ENCODE results near the gene COX7A2L. TPM values are rescaled to one million over a fixed set of nuclear protein-coding genes. Genes with fewer than 3 reads are reported as not detected.
A peak's percentile ranks its signal among the peaks of the same experiment; 100 is the strongest.
"Not testable (repeated sequence)": the region's sequence is repeated elsewhere in the genome, so short reads cannot be mapped to it uniquely, and the experiment has no call there.

COX7A2L gene, protein sequence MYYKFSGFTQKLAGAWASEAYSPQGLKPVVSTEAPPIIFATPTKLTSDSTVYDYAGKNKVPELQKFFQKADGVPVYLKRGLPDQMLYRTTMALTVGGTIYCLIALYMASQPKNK
- total RNA-seq, result 184 TPM

- DNase-seq, result peak; percentile 99
Measured at GRCh38 chr2:42360890-42361727, at the start of gene COX7A2L. COX7A2L (minus strand) TSS chr2:42361217; CDS start chr2:42361161, 56 bp downstream.

DNA sequence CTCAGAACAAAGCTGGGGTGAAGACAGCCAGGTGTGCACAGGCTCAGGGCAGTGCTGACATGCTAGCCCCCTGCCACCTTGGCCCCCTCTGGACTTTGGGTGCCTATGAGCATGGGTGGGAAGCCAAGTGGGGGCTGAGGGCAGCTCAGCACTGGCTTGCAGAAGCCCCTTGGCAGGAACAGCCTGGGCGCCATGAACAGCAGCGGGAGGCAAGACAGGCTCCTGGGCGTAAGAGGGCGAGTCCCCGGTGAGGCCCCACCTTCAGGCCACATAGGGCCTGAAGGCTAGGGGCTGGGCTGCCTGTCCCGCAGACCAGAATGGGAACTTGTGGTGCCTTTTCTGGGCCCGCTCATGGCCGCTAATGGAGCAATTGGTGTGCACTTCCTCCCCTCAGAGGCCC lies 47.0 kb upstream of the COX7A2L start:
- no peak for DNase-seq

DNA sequence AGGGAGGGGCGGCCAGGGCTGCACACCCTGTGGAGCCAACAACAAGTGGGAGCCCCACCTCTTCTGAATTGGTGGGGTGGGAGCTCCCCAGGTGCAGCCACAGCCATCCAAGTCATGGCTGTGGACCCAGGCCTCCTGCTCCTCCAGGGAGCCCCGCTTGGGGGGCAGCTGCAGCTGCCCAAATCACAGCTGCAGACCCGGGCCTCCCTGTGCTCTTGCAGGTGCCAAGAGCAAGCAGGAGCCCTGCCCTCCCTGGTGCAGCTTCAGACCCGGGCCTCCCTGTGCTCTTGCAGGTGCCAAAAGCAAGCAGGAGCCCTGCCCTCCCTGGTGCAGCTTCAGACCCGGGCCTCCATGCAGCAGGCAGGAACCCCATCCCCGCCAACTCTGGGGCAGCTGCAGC lies 46.5 kb upstream of the COX7A2L start:
- no peak for DNase-seq

DNA sequence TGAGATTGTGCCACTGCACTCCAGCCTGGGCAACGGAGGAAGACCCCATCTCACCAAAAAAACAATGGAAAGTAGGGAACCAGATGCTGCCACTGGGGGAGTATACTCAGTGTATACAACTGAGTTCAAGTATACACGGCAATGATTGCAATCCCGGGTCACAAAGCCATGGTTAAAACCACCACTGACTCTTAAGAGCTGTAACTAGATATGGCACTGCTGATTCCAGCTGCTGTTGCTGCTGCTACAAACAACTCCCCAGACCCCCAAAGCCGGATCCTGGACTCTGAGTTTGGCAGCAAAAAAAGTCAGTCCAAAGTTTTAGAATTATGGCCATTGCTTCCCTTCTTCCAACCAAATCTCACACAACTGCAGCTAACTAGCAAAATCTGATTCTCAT lies 43.7 kb upstream of the COX7A2L start:
- DNase-seq, result peak; percentile 42

GRCh38 chr2:42401773-42402172 lies 40.8 kb upstream of the COX7A2L start:
- no peak for DNase-seq

- not testable (repeated sequence) for DNase-seq
Measured at GRCh38 chr2:42398052-42398451, 37.0 kb upstream of the COX7A2L start.

DNA sequence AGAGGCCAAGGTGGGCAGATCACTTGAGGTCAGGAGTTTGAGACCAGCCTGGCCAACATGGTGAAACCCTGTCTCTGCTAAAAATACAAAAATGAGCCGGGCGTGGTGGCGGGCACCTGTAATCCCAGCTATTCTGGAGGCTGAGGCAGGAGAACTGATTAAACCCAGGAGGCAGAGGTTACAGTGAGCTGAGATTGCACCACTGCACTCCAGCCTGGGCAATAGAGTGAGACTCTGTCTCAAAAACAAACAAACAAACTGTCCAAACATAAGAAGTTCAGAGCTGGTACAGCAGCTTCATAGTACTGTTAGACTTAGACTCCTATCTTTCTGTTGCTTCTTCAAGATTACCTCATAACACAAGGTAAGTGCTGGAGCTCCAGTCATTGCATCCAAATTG lies 32.3 kb upstream of the COX7A2L start:
- not testable (repeated sequence) for DNase-seq

DNA sequence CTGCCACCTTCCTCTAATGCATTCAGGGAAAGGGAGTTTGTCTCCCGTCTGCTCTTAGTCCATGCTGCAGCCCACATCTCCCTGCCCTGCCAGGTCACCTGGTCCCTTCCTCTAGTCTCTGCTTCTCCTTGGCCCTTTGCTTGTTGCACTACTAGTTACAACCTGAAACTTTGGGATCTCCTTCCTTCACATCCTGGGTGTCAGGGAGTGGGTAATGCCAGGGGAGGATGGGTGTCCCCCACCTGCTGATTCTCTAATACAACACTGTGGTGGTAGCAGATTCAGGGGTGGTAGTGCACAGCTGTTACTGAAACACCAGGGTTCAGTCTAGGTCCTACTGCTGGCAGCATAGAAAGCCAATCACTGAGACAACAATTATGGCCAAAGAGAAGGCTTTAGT lies 31.2 kb upstream of the COX7A2L start:
- DNase-seq, result no peak

GRCh38 chr2:42390401-42390969 lies 29.5 kb upstream of the COX7A2L start:
- no peak for DNase-seq

GRCh38 chr2:42386682-42387081 lies 25.7 kb upstream of the COX7A2L start:
- DNase-seq, result no peak

DNA sequence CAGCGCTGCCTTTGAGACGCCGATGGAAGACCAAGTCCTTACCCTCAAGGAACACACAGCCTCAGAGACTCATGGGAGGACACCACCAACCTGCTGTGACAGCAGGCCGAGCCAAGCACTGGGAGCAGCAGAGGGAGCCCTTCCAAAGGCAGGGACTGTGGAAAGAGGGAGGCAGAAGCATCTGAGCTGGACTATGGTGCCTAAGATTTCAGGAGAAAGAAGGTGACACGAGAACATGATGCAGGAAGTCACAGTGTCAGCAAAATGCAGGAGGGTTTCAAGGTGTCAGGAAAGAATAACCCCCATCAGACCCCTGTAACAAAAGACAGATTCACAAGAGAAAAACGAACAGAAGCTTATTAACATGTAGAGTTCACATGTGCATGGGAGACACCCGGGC lies 24.2 kb upstream of the COX7A2L start:
- peak; percentile 24 for DNase-seq

DNA sequence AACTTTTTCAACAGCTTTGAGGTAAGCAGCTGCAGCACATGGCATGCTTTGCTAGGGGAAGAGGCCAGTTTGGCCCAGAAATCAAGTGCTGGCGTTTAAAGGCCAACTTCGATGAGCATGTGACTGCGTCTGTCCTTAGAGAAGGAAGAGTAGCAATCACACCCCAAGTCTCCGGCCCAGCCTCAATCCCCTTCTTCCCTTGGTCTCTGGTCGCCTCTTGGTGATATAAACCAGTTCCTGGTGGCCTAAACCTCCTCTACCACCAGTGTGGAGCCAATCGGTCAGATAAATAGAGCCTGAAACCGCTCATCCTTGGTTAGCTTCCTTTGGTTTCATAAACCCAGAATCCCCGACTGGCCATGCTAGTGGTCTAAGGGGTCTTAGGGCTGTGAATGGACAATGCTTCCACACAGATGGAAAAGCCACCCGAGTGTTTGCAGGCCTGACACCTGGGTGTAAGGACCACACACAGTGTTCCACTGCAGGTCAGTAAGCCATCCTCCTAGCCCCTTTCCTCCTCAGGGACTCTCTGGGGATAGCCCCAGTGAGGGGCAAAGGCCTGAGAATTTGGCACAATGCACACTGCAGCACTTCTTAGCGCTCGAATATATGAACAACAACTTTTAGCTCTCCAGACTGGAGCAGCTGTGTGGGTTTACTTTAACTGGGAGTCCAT lies 23.0 kb upstream of the COX7A2L start:
- DNase-seq, result no peak

DNA sequence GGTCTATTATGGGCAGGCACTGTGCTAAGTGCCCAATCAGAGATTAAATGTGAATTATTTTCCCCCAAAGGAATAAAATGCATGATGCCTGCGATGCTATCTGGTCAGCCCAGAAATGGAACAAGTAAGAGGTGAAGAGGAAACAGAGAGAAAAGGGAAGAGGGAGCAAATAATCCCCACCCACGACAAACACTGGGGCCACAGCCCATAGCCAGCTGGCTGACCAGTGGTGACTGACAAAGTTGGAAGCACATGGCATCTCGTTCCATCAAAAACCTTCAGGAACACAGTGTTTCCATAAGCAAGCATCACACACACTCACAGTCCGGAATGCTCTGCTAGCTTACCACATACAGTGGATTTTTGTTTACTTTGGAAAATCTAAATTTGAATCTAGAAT lies 21.1 kb upstream of the COX7A2L start:
- no peak for DNase-seq

- DNase-seq, result not testable (repeated sequence)
Measured at GRCh38 chr2:42380026-42380425, 19.0 kb upstream of the COX7A2L start.

DNA sequence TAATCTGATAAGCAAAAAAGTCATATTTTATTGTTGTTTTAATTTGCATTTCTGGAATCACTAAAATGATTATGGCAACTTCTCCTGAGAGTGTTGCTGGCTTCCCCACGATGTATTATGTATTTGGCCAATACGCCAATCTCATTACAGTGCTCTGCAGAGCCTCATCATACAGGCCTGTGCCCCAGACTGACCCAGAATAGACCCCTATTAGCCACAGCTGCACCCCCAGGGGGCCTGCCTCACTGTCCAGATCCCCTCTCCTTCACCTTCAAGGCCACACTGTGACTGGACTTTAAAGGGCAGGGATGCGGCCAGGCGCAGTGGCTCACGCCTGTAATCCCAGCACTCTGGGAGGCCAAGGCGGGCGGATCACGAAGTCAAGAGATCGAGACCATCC lies 17.4 kb upstream of the COX7A2L start:
- no peak for DNase-seq

DNA sequence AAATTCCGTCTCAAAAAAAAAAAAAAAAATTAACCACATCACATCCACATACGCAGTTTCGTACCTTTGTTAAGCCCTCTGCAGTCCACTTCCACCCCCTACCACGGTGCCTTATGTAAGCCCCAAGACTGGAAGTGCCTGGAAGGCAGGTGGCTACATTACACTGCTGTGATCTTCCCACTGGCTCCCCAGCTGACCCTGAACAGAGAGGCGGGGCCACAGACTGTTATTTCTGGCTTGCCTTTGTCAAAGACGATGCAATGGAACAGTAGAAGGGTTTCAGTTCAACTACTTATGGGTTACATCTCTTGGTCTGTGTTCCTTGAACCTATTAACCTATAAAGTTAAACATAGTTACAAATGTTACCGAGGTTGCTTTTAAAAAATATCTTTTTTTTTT lies 15.7 kb upstream of the COX7A2L start:
- no peak for DNase-seq

DNA sequence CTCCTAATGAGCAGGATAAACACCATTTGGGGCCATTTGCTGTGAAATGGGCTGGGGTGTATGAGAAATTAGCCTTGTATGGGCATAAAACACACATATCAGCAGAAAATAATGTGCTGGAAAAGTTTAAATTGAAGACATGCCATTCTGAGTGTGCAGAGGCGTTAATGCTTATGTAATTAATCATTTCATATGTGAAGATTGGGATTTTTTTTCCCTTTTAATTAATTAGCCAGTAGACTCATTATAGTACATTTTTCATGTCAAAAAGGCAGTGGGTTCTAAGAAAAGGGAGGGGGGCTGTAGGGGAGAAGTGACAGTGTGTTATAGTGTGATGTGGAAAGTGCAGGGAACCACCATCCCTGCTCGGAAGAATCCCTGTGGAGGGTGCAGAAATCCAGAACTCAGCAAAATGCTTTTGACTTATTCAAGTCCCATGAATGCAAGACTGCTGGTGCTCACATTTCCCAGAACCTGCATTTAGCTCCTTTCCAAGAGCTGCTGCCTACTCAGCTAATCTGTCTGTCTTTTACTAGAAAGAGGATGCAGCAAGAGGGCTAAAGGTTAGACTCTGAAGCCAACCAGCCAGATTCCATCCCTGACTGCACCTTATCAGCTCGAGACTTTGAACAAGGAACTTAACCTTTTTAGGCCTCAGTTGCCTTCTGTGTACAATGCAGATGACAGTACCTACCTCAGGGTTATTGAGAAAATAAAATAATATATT lies 11.6 kb upstream of the COX7A2L start:
- no peak for DNase-seq

DNA sequence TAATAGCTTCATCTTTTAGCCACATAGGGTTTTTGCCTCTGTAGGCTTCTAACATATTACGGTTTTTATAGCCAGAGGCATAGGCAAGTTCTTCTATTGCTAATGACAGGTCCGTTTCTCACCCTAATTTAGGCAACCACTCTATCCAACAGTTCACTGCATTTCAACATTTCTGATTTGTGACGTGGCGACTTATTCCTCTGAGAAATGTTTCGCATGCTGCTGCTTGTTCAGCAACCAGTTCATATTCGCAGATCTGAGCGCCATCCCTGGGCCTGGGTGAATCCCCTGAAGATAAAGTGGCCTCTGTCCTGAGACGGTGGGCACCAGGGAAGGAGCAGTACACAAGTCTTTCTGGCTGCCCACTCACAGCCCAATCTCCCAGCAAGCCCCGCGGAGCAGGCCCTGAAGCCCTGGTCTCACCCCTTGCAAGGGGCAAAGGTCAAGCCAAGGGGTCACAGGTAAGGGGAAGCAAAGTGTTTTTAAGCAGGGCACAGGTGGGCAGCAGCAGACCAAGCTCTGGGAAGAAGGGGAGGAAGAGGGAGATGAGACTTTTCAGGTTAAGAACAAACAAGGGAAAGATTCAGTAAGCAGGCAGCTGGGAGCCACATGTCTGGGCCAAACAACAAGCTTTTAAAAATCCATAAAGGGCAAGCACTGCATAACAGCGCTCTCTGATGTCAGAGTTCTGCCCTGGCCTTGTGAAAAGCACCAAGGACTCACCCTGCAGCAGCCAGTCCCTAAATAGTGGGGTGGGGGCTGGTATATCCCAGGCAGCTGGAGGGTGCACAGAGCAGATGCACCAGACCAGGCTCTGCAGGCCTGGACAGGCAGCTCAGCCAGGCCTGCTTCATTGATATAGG lies 10.8 kb upstream of the COX7A2L start:
- no peak for DNase-seq

DNA sequence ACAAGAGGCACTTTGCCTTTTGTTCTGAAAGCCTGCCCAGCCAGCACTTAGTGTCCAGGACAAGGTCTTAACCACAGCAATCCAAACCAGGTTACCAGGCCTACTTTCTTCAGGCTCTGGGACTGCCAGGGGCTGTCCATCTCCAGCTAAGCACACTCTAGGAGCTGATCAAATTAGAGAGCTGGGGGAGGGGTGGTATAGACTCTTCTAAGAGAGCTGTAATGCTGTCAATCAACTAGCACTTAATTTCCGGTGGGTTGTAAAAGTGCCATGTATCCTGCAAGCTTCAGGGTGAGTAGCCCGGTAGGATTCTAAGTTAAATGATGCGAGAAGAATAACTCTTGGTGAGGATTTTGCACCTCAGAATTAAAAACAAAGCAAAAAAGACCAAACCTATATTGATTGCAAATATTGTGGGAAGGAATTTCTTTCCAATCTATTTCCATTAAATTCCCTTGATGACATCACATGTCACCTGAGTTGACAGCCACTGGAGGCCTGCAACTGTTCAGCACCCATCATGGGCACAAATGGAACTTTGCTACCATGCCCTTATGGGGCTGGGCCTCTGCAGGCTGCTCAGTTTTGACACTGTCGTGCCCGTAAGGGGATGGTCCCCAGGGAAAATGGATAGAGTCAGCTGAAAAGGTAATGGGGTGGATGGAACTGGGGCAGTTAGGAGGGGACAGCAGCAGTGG lies 8.7 kb upstream of the COX7A2L start:
- DNase-seq, result no peak

DNA sequence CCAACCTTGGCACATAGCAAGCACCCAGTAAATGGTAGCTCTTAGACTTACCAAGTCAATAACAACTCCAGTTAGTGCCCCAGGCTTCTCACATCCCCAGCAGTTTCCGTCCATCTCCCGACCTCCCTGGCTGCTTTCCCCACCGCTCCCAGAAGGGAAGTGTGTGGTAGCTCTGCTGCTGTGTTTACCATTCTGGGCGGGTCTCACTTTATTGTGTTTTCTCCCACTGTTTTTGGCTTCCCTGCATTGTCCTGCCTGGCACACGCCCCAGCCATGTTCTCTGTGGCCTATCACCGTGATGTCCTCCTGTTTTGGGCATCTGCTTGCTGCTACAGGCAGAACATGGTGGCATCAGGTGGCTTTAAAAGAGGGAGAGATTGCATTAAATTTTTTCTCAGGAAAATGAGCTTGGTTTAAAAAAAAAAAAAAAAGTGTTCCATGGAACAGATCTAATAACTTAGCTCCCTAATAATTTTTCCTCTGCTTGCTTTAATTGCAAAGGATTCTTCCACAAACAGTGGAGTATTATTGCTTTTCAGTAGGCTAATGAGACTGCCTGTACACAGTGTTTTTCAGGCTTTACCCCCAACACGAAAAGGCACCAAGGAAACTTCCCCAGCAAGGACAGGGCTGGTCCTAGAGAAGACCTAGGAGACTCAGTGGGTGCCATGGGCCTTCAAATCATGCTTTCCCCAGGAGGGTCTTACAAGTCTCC lies 8.0 kb upstream of the COX7A2L start:
- DNase-seq, result no peak
